PC-9 (cell line): ENCODE data around the gene MTUS2.

ENCODE experiments used
- EZH2 ChIP-seq: fragments of 200-600 bp; sonication (generic); IDR thresholded peaks from 2 replicates; pipeline ENCODE4 v1.8.0; 2017; ENCODE audit warnings: antibody characterized with exemption, low read depth
- TF ChIP-seq, protein P1 (sequence below): fragments of 200-600 bp; sonication (generic); conservative IDR thresholded peaks from 2 replicates; pipeline ENCODE4 v1.6.1; 2017; ENCODE audit warnings: mixed run types, antibody characterized with exemption, mild to moderate bottlenecking, moderate library complexity

- TF ChIP-seq, protein P1, sequence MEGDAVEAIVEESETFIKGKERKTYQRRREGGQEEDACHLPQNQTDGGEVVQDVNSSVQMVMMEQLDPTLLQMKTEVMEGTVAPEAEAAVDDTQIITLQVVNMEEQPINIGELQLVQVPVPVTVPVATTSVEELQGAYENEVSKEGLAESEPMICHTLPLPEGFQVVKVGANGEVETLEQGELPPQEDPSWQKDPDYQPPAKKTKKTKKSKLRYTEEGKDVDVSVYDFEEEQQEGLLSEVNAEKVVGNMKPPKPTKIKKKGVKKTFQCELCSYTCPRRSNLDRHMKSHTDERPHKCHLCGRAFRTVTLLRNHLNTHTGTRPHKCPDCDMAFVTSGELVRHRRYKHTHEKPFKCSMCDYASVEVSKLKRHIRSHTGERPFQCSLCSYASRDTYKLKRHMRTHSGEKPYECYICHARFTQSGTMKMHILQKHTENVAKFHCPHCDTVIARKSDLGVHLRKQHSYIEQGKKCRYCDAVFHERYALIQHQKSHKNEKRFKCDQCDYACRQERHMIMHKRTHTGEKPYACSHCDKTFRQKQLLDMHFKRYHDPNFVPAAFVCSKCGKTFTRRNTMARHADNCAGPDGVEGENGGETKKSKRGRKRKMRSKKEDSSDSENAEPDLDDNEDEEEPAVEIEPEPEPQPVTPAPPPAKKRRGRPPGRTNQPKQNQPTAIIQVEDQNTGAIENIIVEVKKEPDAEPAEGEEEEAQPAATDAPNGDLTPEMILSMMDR, result no peak
- TF ChIP-seq EZH2, result no peak
These were observed 384.5 kb downstream of the MTUS2 start for GRCh38 chr13:29204651-29205050.
